GM18519 (cell line): Measurements from ENCODE around the gene NCAPD2.
"Not testable (repeated sequence)": the region's sequence is repeated elsewhere in the genome, so short reads cannot be mapped to it uniquely, and the experiment has no call there.

Experiments used
- ATAC-seq: cut with Tn5 transposase; IDR thresholded peaks from one replicate; pipeline ENCODE4 v1.9.1; 2021; ENCODE audit warnings: mild to moderate bottlenecking, moderate library complexity; ENCODE audit not compliant: unreplicated experiment, low FRiP score

NCAPD2 gene

GRCh38 chr12:6533923-6534694, 40.2 kb downstream of the NCAPD2 start, which contains the start of gene GAPDH:
TSS of gene GAPDH (plus strand) at chr12:6534517. CDS start at chr12:6534833, 316 bp downstream.
- ATAC-seq, result peak; percentile 34

GRCh38 chr12:6534695-6534944, 40.7 kb downstream of the NCAPD2 start:
- ATAC-seq, result no peak

- no peak for ATAC-seq
Measured at GRCh38 chr12:6534945-6535696, 41.2 kb downstream of the NCAPD2 start.

- ATAC-seq, result no peak
Measured at GRCh38 chr12:6535697-6535946, 41.7 kb downstream of the NCAPD2 start.

GRCh38 chr12:6535960-6536847, 42.3 kb downstream of the NCAPD2 start:
- no peak for ATAC-seq

GRCh38 chr12:6536894-6537579, 43.1 kb downstream of the NCAPD2 start:
- no peak for ATAC-seq

- ATAC-seq, result not testable (repeated sequence)
Measured at GRCh38 chr12:6537580-6538419, 43.9 kb downstream of the NCAPD2 start.

- ATAC-seq, result no peak
Measured at GRCh38 chr12:6538420-6539313, 44.8 kb downstream of the NCAPD2 start.

GRCh38 chr12:6539314-6539682, 45.4 kb downstream of the NCAPD2 start:
- no peak for ATAC-seq

- no peak for ATAC-seq
Measured at GRCh38 chr12:6539707-6540134, 45.8 kb downstream of the NCAPD2 start.

GRCh38 chr12:6540181-6540877, 46.4 kb downstream of the NCAPD2 start:
- no peak for ATAC-seq

- ATAC-seq, result no peak
Measured at GRCh38 chr12:6541371-6542165, 47.7 kb downstream of the NCAPD2 start.

GRCh38 chr12:6542209-6543009, 48.5 kb downstream of the NCAPD2 start:
- ATAC-seq, result no peak

- ATAC-seq, result no peak
Measured at GRCh38 chr12:6546016-6546415, 52.1 kb downstream of the NCAPD2 start.

- no peak for ATAC-seq
Measured at GRCh38 chr12:6547566-6547965, 53.7 kb downstream of the NCAPD2 start.

GRCh38 chr12:6547987-6548386, 54.1 kb downstream of the NCAPD2 start:
- no peak for ATAC-seq

- no peak for ATAC-seq
Measured at GRCh38 chr12:6548556-6548955, 54.7 kb downstream of the NCAPD2 start.
